CD4-positive, alpha-beta T cell treated with Interleukin-15 for 4 hours (primary cell): Measurements from ENCODE around the gene BCAP31.
"Not testable (repeated sequence)": the region's sequence is repeated elsewhere in the genome, so short reads cannot be mapped to it uniquely, and the experiment has no call there.

Experiments used
- DNase-seq: peaks from one replicate; pipeline ENCODE4 v3.0.0-alpha.2; 2020; ENCODE audit warnings: low spot score

BCAP31 gene

DNA sequence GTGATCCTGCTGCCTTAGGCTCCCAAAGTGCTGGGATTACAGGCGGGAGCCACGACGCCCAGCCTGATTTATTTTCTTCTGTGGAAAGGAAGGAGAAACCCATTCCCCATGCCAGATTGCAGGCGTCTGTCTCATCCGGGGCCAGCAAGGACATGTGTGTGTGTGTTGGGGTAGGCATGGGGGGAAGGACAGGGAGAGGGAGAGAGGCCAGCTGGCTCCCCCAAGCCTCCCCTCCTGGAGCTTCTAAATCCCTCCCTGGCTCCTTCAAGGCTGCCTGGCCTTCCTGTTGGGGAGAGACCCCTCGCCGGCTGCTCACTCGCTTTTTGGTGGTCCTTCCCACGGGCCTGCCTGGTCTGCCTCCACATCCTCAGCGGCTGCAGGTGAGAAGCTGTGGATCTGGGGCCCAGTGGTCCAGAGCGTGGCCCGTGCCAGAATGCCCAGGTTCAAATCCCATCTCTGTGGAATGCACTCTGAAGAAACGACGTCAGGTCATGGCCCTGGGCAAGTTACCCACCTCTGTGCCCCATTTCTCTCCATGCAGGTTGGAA, 38.5 kb upstream of the BCAP31 start:
- DNase-seq, result no peak

DNA sequence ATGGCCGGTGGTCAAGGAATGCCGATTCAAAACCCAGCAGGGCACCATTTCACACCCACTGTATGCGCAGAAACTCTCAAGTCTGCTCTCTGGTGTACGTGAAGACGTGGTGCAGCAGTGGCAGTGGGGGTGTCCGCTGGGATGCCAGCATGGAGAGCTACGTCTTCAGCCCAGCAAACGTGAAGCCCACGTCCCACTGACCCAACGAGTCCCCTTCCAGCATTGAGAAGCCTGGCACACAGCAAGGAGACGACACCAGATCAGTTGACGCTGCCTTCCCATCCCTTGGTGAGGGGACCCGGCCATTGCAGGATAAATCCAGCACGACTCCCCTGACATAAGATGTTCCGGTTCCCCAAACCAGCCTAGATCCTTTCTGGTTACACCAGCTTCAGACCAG, 37.7 kb upstream of the BCAP31 start:
- no peak for DNase-seq

GRCh38 chrX:153755136-153755535, 30.9 kb upstream of the BCAP31 start:
- DNase-seq, result no peak

DNA sequence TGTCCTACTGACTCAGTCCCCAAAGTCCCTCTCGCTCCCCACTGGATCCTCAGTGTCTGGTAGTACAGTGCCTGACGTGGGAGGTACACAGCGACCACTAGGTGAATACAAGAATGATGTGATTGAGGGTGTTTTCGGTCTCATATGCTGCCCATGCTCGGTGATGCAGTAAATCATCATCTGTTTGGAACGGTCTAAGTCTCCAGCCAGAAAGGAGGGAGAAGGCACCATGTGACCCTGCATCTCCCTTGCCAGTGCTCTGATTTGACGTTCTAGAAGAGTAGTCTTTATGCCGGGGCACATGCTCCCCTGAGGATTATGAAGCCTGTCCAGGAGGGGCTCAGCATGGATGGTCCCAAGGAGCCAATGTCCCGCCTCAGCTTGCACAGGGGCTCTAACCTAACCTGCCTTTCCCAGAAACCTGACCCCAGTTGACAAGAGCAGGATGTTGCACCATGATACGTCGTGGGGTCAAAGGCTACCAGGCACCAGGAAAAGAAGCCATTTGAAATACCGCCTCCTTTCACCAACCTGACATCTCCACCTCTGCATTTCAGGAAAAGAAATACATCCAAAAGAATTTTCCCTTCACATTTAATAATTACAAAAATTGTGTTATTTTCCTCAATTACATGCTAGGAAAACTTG, 26.1 kb upstream of the BCAP31 start:
- DNase-seq, result no peak

GRCh38 chrX:153749017-153749416, 24.8 kb upstream of the BCAP31 start:
- not testable (repeated sequence) for DNase-seq

- not testable (repeated sequence) for DNase-seq
Observed at GRCh38 chrX:153746991-153747390, 22.8 kb upstream of the BCAP31 start.

DNA sequence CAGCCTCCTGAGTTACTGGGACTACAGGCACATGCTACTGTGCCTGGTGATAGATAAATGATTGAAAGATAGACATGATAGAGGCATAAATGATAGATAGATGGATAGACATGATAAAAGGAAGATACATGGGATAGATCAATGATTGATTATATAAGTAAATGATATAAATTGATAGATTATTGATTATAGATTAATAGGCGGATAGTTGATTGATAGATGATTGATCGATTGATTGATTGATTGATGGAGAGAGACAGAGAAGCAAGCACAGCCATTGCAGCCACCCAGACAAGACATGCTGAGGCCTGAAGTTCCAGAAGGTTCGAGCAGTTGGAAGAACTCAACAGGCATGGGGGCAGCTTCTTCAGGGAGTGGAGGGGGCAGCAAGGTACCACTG, 22.2 kb upstream of the BCAP31 start:
- DNase-seq, result no peak

DNA sequence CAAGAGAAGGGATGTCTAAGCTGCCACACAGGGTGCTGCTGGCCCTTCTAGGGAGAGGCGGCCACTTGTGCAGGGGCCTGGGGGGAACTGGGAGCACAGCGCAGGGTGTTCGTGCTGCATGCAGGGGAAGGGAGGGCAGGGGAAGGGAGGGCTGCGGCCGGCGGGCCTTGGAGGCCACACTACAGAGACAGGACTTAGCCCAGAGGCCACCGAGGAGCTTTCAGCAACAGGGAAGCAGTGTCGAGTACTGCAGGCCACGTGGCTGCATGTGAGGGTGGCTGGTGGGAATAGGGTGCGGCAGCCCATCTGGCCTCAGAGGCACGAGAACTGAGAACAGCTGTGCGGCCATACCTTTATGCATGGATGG, 20.9 kb upstream of the BCAP31 start:
- DNase-seq, result not testable (repeated sequence)

- no peak for DNase-seq
Observed at GRCh38 chrX:153744210-153745066, 20.3 kb upstream of the BCAP31 start.

GRCh38 chrX:153743468-153744209, 19.5 kb upstream of the BCAP31 start:
- not testable (repeated sequence) for DNase-seq

DNA sequence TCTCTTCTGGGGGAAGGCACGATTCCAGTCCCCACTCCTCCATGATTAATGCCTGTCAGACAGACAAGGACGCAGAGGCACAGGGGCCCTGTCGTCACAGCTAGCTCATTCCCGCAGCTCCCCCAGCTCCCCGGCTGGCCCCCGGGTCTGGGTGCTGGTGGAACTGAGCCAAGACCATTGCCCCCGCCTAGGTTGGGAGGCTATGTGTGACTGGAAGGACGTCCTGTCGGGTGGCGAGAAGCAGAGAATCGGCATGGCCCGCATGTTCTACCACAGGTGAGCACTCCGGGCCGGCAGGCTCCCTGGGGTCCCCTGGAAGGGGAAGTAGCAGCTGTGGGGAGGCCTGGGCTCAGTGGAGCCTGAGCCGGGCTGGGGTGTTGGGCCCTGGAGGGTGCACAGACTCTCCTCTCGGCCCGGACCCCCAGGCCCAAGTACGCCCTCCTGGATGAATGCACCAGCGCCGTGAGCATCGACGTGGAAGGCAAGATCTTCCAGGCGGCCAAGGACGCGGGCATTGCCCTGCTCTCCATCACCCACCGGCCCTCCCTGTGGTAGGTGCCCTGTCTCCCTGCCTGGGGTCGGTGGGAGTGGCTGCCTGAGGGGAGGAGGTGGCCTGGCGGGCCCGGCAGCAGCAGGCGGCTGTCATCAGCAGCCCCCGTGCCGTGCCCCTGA, 18.7 kb upstream of the BCAP31 start:
- DNase-seq, result not testable (repeated sequence)

GRCh38 chrX:153742111-153742510, 17.9 kb upstream of the BCAP31 start:
- not testable (repeated sequence) for DNase-seq

DNA sequence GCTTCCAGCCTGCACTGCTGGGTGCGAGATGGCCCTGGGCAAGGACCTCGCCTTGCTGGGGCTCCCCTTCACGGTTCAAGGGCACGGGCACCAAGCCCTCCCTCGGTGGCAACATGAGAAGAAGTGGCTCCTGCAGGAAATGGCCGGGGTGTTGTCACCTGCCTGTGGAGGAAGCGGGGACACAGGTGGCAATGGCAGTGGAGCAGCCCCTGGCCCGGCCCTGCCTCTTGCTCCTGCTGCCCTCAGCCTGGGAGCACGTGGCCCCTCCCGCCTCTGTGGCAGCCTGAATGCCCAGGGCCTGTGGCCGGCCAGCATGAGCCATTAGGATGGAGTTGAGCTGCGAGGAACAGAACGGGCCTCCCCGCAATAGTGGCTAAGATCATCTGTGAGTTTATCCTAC, 17.3 kb upstream of the BCAP31 start:
- no peak for DNase-seq

GRCh38 chrX:153740631-153741222, 16.5 kb upstream of the BCAP31 start:
- no peak for DNase-seq

- DNase-seq, result no peak
Observed at GRCh38 chrX:153739754-153740486, 15.7 kb upstream of the BCAP31 start.

- no peak for DNase-seq
Observed at GRCh38 chrX:153738056-153738605, 13.9 kb upstream of the BCAP31 start.

DNA sequence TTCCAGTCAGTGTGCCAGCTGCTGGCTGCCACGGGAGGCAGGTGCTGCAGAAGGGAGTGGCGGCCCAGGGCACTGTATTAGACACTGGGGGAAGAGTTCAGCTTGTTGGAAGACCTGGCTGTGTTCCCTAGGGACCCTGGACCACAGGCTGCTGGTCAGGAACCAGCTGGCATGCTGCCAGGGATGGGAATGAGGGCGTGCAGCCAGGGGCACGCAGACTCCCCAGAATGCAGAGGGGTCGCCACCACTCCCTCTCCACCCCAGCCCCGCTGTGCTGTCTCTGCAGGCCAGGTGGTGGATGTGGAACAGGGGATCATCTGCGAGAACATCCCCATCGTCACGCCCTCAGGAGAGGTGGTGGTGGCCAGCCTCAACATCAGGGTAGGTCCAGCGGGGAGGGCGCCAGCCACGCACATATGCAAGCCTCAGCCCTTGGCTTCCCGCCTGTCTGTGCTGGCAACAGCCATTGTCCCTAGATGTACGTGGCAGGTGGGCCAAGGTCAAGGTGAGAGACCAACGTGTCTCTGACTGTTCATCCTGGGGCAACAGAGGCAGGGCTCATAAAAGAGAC, 12.8 kb upstream of the BCAP31 start:
- no peak for DNase-seq

DNA sequence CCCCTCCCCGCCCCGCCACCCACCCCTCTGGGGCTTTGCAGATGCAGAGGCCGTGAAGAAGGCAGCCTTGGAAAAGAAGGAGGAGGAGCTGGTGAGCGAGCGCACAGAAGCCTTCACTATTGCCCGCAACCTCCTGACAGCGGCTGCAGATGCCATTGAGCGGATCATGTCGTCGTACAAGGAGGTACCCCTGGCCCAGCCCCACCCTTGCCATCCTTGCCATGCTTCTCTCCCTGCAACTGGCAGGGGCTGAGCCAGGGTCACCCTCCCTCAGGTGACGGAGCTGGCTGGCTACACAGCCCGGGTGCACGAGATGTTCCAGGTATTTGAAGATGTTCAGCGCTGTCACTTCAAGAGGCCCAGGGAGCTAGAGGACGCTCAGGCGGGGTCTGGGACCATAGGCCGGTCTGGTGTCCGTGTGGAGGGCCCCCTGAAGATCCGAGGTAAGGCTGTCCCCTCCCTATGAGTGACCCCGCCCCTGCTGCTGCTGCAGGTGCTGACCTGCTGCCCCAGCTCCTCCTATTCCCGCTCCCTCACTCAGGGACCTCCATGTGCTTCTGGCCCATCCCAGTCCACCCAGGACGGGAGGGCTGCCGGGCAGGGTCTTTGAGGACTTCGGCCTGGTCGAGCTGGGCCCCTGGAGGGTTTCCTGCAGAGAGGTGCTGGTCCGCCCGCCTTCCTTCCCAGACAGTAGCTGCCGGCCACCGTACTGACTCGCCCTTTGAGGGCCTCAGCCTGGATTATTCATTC, 12.1 kb upstream of the BCAP31 start:
- no peak for DNase-seq

GRCh38 chrX:153735274-153735673, 11.1 kb upstream of the BCAP31 start:
- peak; percentile 43 for DNase-seq
